Testis (tissue), 3 donors: ENCODE results near the gene MRPS25. TPM values are rescaled to one million over a fixed set of nuclear protein-coding genes. Genes with fewer than 3 reads are reported as not detected.

Source experiments
- DNase-seq: peaks from one replicate; pipeline ENCODE4 v3.0.0-alpha.2; 2019
- H3K27ac ChIP-seq, 2 donors: fragments of 200-600 bp; sonication (generic); one replicate each; pipeline ENCODE4 v1.5.1; 2019
- H3K27me3 ChIP-seq: fragments of 200-600 bp; sonication (generic); one replicate; pipeline ENCODE4 v1.5.1; 2019
- H3K36me3 ChIP-seq: fragments of 200-600 bp; sonication (generic); one replicate; pipeline ENCODE4 v1.5.1; 2017; ENCODE audit warnings: low read depth; ENCODE audit errors: missing control alignments
- H3K4me1 ChIP-seq: fragments of 200-600 bp; sonication (generic); one replicate; pipeline ENCODE4 v1.5.1; 2019
- H3K4me3 ChIP-seq, 2 donors: fragments of 200-600 bp; sonication (generic); one replicate each; pipeline ENCODE4 v1.5.1; 2017 to 2019
- H3K9me3 ChIP-seq: fragments of 200-600 bp; sonication (generic); one replicate; pipeline ENCODE4 v1.5.1; 2017
- CTCF ChIP-seq, 3 experiments: fragments of 450-650 bp in 2 of 3; fragments of 200-600 bp in 1 of 3; sonication (generic) in 1 of 3; IDR thresholded peaks; one replicate each; pipeline ENCODE4 v1.5.1; 2016 to 2019; ENCODE audit warnings: antibody characterized with exemption in 3 of 3, mild to moderate bottlenecking in 2 of 3, moderate library complexity in 1 of 3
- POLR2A ChIP-seq: fragments of 450-650 bp; IDR thresholded peaks from one replicate; pipeline ENCODE4 v1.6.1; 2017; ENCODE audit warnings: antibody characterized with exemption, mild to moderate bottlenecking, moderate library complexity
- WGBS, 2 donors: methylation state at CpG; one replicate each; pipeline ENCODE4 v1.1.5; 2018; 5-methylcytosine and 5-hydroxymethylcytosine counted together
- intact Hi-C: fragments of 100-400 bp; cut with DNase I; formaldehyde crosslinking; loops from one replicate; pipeline ENCODE4 v1.15.1; 2023; ENCODE audit warnings: low total_unique reads
- polyA plus RNA-seq: library from polyadenylated mRNA; stranded (reverse); fragments of 350-450 nt; fragmentation: Illumina TruSeq; extraction: RNeasy Lipid Tissue Mini Kit (QIAGEN cat#74804); gene quantifications from one replicate; pipeline ENCODE4 v1.2.3, GENCODE V29; 2014; ENCODE audit warnings: low read depth, low replicate concordance; ENCODE audit not compliant: insufficient read depth
- total RNA-seq, 2 donors: library from RNA; depleted of rRNA; stranded (reverse); fragments of >200 nt; gene quantifications; one replicate each; pipeline ENCODE4 v1.2.3, GENCODE V29; 2016

Gene MRPS25
- total and polyA plus RNA-seq, 3 donors from 2014 or later, result 40.4 to 102 (median 55.4) TPM

- no peaks in the 10 kb centered on the region for H3K4me1 ChIP-seq
- H3K27me3 ChIP-seq, result no peaks in the 10 kb centered on the region
- DNase-seq, result no peak
- no peak overlapping the region for H3K4me3 ChIP-seq
- 93 to 94% methylated on average over 19 of the region's 19 CpGs for WGBS, 2 donors
- TF ChIP-seq CTCF (IDR thresholded peaks at IDR 0.05) (no peak), POLR2A (no peak)
- no peaks in the 10 kb centered on the region for H3K36me3 ChIP-seq
- intact Hi-C loops, result no loop called here
- no peaks in the 10 kb centered on the region for H3K9me3 ChIP-seq
- H3K27ac ChIP-seq, result no peak overlapping the region
Measured at GRCh38 chr3:15056676-15057404, 8.3 kb downstream of the MRPS25 start.

GRCh38 chr3:15055019-15055557 lies 10.0 kb downstream of the MRPS25 start:
- intact Hi-C loops, result no loop called here
- no peak overlapping the region for H3K4me3 ChIP-seq
- no peaks in the 10 kb centered on the region for H3K36me3 ChIP-seq
- no peak for DNase-seq
- TF ChIP-seq CTCF (IDR thresholded peaks at IDR 0.05) (no peak), POLR2A (no peak)
- WGBS, 2 donors, result 94 to 96% methylated on average over 8 of the region's 8 CpGs
- no peaks in the 10 kb centered on the region for H3K27me3 ChIP-seq
- H3K4me1 ChIP-seq, result no peaks in the 10 kb centered on the region
- no peaks in the 10 kb centered on the region for H3K9me3 ChIP-seq
- no peak overlapping the region for H3K27ac ChIP-seq

GRCh38 chr3:15053541-15053940 lies 11.6 kb downstream of the MRPS25 start:
- Histone ChIP-seq H3K4me1 (no peaks in the 10 kb centered on the region), H3K27me3 (no peaks in the 10 kb centered on the region), H3K36me3 (no peaks in the 10 kb centered on the region), H3K9me3 (no peaks in the 10 kb centered on the region), H3K4me3 (no peak overlapping the region), H3K27ac (no peak overlapping the region)
- no peak for TF ChIP-seq POLR2A
- no peak for TF ChIP-seq CTCF (IDR thresholded peaks at IDR 0.05)
- DNase-seq, result no peak
- intact Hi-C loops, result no loop called here
- WGBS, 2 donors, result 96 to 98% methylated on average over 4 of the region's 4 CpGs

- H3K4me3 ChIP-seq, result no peak overlapping the region
- H3K27ac ChIP-seq, result peak overlapping the region in 1 of 2 donors; percentile 19
- no peak for TF ChIP-seq CTCF (IDR thresholded peaks at IDR 0.05)
- TF ChIP-seq POLR2A, result no peak
- intact Hi-C loops, result no loop called here
- H3K9me3 ChIP-seq, result no peaks in the 10 kb centered on the region
- no peaks in the 10 kb centered on the region for H3K27me3 ChIP-seq
- no peak for DNase-seq
- no peaks in the 10 kb centered on the region for H3K36me3 ChIP-seq
- H3K4me1 ChIP-seq, result no peaks in the 10 kb centered on the region
- 63 to 78% methylated on average over 8 to 14 of the region's 14 CpGs for WGBS, 2 donors
Measured at GRCh38 chr3:15052335-15053242, 12.5 kb downstream of the MRPS25 start.
